GM12891 (cell line): Measurements from ENCODE around the gene COL4A6.

ENCODE experiments used
- PAX5 ChIP-seq: IDR thresholded peaks from 2 replicates; pipeline ENCODE4 v1.6.1; 2011; ENCODE audit warnings: low read length, moderate library complexity, mild to moderate bottlenecking; ENCODE audit not compliant: insufficient read depth, severe bottlenecking
- POLR2A ChIP-seq: IDR thresholded peaks from 2 replicates; pipeline ENCODE4 v1.6.1; 2011; ENCODE audit warnings: low read depth, low read length, control low read depth
- POLR2AphosphoS5 ChIP-seq: IDR thresholded peaks from 2 replicates; pipeline ENCODE4 v1.6.1; 2011; ENCODE audit warnings: low read depth, low read length, control low read depth
- POU2F2 ChIP-seq: IDR thresholded peaks from 2 replicates; pipeline ENCODE4 v1.6.1; 2011; ENCODE audit warnings: low read depth, mild to moderate bottlenecking, control low read depth, low read length, moderate library complexity
- SPI1 ChIP-seq: IDR thresholded peaks from 2 replicates; pipeline ENCODE4 v1.6.1; 2011; ENCODE audit warnings: low read depth, low read length, control low read depth
- TAF1 ChIP-seq: IDR thresholded peaks from 2 replicates; pipeline ENCODE4 v1.6.1; 2011; ENCODE audit warnings: low read depth, low read length, control low read depth

GRCh38 chrX:108198420-108198819 lies 239.8 kb downstream of the COL4A6 start:
- TF ChIP-seq POLR2AphosphoS5 (no peak), POLR2A (no peak), TAF1 (no peak), PAX5 (no peak), POU2F2 (no peak), SPI1 (no peak)
